ENCODE measurements around the gene CCT5. TPM values are rescaled to one million over a fixed set of nuclear protein-coding genes. Genes with fewer than 3 reads are reported as not detected.
A peak's percentile ranks its signal among the peaks of the same experiment; 100 is the strongest.

CCT5 gene
- total and polyA plus RNA-seq, 2 donors (not counting 1 experiment from before 2014, with no cell fraction given): 74.3 to 77.7 TPM

GRCh38 chr5:10307206-10308148 lies 57.4 kb downstream of the CCT5 start, which contains the start of gene CMBL:
Gene CMBL (minus strand): TSS chr5:10307902. CDS start chr5:10290762, 17,140 bp downstream.
- 4% methylated on average over 53 of the region's 56 CpGs for WGBS (ENCODE audit: insufficient coverage)
- Histone ChIP-seq H2AFZ (ENCODE audit: insufficient read depth, low read depth, low read length, poor library complexity, severe bottlenecking) (peak within 1 kb of the TSS; percentile 96), H3K27ac (ENCODE audit: low read length in 2 of 2) (no peak within 1 kb of the TSS), H3K36me3 (replicated peaks in 1 of 2; ENCODE audit: control extremely low read depth in 1 of 2, control insufficient read depth in 1 of 2, extremely low read depth in 1 of 2, insufficient read depth in 2 of 2, low read length in 1 of 2) (no peaks in the 10 kb centered on the region), H3K4me1 (ENCODE audit: control insufficient read depth in 2 of 2, insufficient read depth in 2 of 2, low read length in 2 of 2) (peaks cover 3 to 5% of the 10 kb centered on the region in 2 donors), H3K4me2 (replicated peaks; ENCODE audit: low read depth, low read length, poor library complexity, severe bottlenecking) (peak within 1 kb of the TSS; percentile 96), H3K79me2 (ENCODE audit: control insufficient read depth, insufficient read depth, low read length) (no peaks in the 10 kb centered on the region), H3K9me3 (ENCODE audit: control extremely low read depth in 1 of 3, control insufficient read depth in 2 of 3, insufficient read depth in 1 of 3, low read length in 2 of 3) (no peaks in the 10 kb centered on the region), H3K4me3 (ENCODE audit: control extremely low read depth in 1 of 5, extremely low read depth in 1 of 5, insufficient read depth in 1 of 5, low read depth in 2 of 5, low read length in 4 of 5) (peak within 1 kb of the TSS in 4 of 5 experiments; percentile 26 to 72 (median 54)), H3K9ac (ENCODE audit: low read length) (peak within 1 kb of the TSS; percentile 72), H3K27me3 (replicated peaks in 1 of 4; ENCODE audit: control extremely low read depth in 1 of 4, control insufficient read depth in 3 of 4, insufficient read depth in 4 of 4, low read length in 3 of 4) (peaks cover 0 to 27% (median 15%) of the 10 kb centered on the region in 4 experiments), H4K20me1 (ENCODE audit: control insufficient read depth, insufficient read depth, low read length, poor library complexity, severe bottlenecking) (no peaks in the 10 kb centered on the region)
- peak; percentile 31 for DNase-seq
- no peak within 1 kb of the TSS for H3K27ac Mint-ChIP-seq
- peaks cover 44% of the 10 kb centered on the region for H3K27me3 Mint-ChIP-seq
- TF ChIP-seq EZH2 (IDR thresholded peaks at IDR 0.05; ENCODE audit: borderline replicate concordance, insufficient read depth, low read depth, low read length, poor library complexity, severe bottlenecking) (no peak), CTCF (IDR thresholded peaks at IDR 0.05) (no peak)
- ChIA-PET POLR2A (interaction anchor here (0.6 kb wide), 1 partner anchor 29 kb away, joined by 4 read pairs; no protein-coding TSS in a partner anchor), CTCF (no interaction called here)
- ATAC-seq (ENCODE audit: low read depth): peak; percentile 33
- no peaks in the 10 kb centered on the region for H3K9me3 Mint-ChIP-seq (ENCODE audit: insufficient read depth)
- peak within 1 kb of the TSS; percentile 88 for H3K4me3 Mint-ChIP-seq
- peaks cover 6% of the 10 kb centered on the region for H3K4me1 Mint-ChIP-seq
- intact Hi-C loops (cut with micrococcal nuclease): no loop called here

- H3K9me3 Mint-ChIP-seq (ENCODE audit: insufficient read depth): no peaks in the 10 kb centered on the region
- H3K9me3 ChIP-seq (ENCODE audit: control extremely low read depth in 1 of 3, control insufficient read depth in 2 of 3, insufficient read depth in 1 of 3, low read length in 2 of 3): no peaks in the 10 kb centered on the region
- POLR2A ChIA-PET: no interaction called here
- peak overlapping the region; percentile 57 for H3K4me3 Mint-ChIP-seq
- TF ChIP-seq CTCF (IDR thresholded peaks at IDR 0.05): no peak
- no peak for TF ChIP-seq EZH2 (IDR thresholded peaks at IDR 0.05; ENCODE audit: borderline replicate concordance, insufficient read depth, low read depth, low read length, poor library complexity, severe bottlenecking)
- intact Hi-C loops (cut with micrococcal nuclease): no loop called here
- peaks cover 0 to 27% (median 15%) of the 10 kb centered on the region in 4 experiments for H3K27me3 ChIP-seq (replicated peaks in 1 of 4; ENCODE audit: control extremely low read depth in 1 of 4, control insufficient read depth in 3 of 4, insufficient read depth in 4 of 4, low read length in 3 of 4)
- H3K4me1 ChIP-seq (ENCODE audit: control insufficient read depth in 2 of 2, insufficient read depth in 2 of 2, low read length in 2 of 2): peaks cover 3 to 5% of the 10 kb centered on the region in 2 donors
- no peak overlapping the region for H2AFZ ChIP-seq (ENCODE audit: insufficient read depth, low read depth, low read length, poor library complexity, severe bottlenecking)
- H3K9ac ChIP-seq (ENCODE audit: low read length): no peak overlapping the region
- H3K27me3 Mint-ChIP-seq: peaks cover 44% of the 10 kb centered on the region
- DNase-seq (no peak), ATAC-seq (ENCODE audit: low read depth) (no peak)
- peaks cover 6% of the 10 kb centered on the region for H3K4me1 Mint-ChIP-seq
- CTCF ChIA-PET: no interaction called here
- H3K4me2 ChIP-seq (replicated peaks; ENCODE audit: low read depth, low read length, poor library complexity, severe bottlenecking): no peak overlapping the region
- H3K36me3 ChIP-seq (replicated peaks in 1 of 2; ENCODE audit: control extremely low read depth in 1 of 2, control insufficient read depth in 1 of 2, extremely low read depth in 1 of 2, insufficient read depth in 2 of 2, low read length in 1 of 2): no peaks in the 10 kb centered on the region
- WGBS (ENCODE audit: insufficient coverage): 93% methylated on average over 3 of the region's 6 CpGs
- H3K4me3 ChIP-seq (ENCODE audit: control extremely low read depth in 1 of 5, extremely low read depth in 1 of 5, insufficient read depth in 1 of 5, low read depth in 2 of 5, low read length in 4 of 5): no peak overlapping the region
- no peak overlapping the region for H3K27ac ChIP-seq (ENCODE audit: low read length in 2 of 2)
- no peaks in the 10 kb centered on the region for H3K79me2 ChIP-seq (ENCODE audit: control insufficient read depth, insufficient read depth, low read length)
- H4K20me1 ChIP-seq (ENCODE audit: control insufficient read depth, insufficient read depth, low read length, poor library complexity, severe bottlenecking): no peaks in the 10 kb centered on the region
- no peak overlapping the region for H3K27ac Mint-ChIP-seq
Observed at GRCh38 chr5:10308844-10309243, 58.8 kb downstream of the CCT5 start.
